Left hindlimb (tissue), 1 donor: ENCODE data around the gene FLYWCH1.
"Not testable (repeated sequence)": the region's sequence is repeated elsewhere in the genome, so short reads cannot be mapped to it uniquely, and the experiment has no call there.

ENCODE experiments used
- DNase-seq: peaks from one replicate; pipeline ENCODE4 v3.0.0-alpha.2; 2018

The FLYWCH1 gene

GRCh38 chr16:2899564-2900072, 12.1 kb upstream of the FLYWCH1 start:
- DNase-seq: no peak

- DNase-seq: no peak
Measured at GRCh38 chr16:2900526-2901075, 11.1 kb upstream of the FLYWCH1 start.

- DNase-seq: no peak
Measured at GRCh38 chr16:2902337-2903130, 9.2 kb upstream of the FLYWCH1 start.

DNA sequence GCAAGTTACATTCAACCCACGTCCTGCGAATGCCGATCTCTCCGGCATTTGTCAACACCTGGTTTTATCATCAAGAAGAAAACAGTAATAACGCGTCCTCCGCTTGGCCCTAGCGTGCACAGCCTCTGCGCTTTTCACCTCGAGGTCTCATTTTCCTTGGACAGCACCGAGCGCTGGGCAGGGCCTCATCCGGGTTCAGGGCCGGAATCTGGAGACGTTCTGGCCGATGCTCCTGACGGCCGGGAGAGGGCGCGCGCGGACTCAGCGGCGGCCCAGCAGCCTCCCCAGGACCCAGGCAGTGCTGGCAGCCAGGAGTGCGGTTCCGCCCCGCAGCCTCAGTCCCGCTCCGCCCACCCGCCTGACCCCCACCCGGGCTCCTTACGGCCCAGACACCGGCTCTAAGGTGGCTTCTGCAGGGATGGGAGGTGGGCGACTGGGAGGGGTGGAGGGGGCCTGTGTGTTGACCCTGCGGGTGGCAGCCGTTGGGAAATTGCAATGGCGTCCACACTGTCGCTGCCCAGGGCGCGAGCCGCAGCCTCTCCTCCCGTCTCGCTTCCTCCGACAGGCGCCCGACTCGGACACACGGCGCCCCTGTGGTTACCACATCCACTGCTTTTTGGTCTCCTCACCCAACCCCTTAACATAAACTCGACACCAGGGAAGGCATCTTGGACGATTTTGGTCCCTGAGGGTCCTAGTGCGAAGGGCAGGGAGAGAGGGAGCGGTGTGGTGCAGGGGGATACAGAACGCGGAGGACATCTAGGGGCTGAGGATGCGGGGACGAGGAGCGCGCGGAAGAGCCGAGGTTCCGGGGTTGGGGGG, 7.4 kb upstream of the FLYWCH1 start:
- peak; percentile 89 for DNase-seq

- no peak for DNase-seq
Measured at GRCh38 chr16:2904922-2905240, 6.8 kb upstream of the FLYWCH1 start.

DNA sequence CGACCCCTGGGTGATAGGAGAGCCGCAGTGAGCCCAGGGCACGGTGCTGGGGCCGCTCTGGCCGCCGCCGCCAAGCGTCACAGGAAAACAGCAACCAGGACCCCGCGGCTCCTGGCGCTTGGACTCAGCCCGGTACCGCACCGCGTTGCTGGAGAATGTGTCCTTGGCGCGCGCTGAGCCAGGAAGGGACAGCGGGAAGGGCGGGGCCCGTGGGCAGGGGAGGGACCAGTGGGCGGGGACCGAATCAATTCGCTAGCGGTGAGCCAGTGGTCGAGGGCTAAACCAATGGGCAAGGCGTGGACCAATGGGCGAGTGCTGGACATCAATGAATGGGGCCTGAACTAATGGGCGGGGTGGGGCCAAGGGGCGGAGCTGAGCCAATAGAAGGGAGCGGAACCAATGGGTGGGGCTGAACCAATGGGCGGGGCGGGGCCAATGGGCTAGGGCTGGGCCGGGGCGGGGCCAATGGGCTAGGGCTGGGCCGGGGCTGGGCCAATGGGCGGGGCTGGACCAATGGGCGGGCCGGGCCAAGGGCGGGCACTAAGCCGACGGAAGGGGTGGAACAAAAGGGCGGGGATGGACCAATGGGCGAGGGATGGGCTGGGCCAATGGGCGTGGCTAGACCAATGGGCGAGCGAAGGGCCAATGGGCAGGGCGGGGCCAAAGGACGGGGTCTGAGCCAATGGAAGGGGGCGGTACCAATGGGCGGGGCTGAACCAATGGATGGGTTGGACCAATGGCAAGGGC, 6.3 kb upstream of the FLYWCH1 start:
- peak; percentile 95 for DNase-seq

DNA sequence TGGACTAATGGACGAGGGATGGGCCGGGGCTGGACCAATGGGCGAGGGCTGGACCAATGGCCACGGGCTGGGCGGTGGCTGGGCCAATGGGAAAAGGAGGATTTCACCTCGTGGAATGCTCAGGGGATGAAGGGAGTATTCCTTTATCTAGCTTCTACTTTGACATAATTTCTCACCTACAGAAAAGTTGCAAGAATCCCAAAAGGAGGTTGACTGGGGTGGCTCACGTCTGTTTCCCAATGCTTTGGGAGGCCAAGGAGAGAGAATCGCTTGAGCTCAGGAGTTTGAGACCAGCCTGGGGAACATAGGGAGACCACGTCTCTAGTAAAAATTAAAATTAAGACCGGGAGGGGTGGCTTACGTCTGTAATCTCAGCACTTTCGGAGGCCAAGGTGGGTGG, 5.7 kb upstream of the FLYWCH1 start:
- DNase-seq: no peak

DNA sequence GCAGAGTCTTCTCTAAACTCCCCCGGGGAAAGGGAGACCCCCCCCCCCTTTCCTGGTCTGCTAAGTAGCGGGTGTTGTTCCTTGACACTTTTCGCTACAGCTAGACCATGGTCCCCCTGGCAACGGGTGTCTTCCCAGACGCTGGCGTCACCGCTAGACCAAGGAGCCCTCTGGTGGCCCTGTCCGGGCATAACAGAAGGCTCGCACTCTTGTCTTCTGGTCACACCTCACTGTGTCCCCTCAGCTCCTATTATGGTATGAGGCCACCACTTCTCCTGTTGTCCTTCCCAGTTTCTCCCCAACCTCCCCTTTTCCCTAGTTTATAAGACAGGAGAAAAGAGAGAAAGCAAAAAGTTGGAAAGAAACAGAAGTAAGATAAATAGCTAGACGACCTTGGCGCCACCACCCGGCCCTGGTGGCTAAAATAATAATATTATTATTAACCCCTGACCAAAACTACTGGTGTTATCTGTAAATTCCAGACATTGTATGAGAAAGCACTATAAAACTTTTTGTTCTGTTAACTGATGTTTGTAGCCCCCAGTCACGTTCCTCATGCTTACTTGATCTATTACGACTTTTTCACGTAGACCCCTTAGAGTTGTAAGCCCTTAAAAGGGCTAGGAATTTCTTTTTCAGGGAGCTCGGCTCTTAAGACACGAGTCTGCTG, 4.5 kb upstream of the FLYWCH1 start:
- not testable (repeated sequence) for DNase-seq

DNA sequence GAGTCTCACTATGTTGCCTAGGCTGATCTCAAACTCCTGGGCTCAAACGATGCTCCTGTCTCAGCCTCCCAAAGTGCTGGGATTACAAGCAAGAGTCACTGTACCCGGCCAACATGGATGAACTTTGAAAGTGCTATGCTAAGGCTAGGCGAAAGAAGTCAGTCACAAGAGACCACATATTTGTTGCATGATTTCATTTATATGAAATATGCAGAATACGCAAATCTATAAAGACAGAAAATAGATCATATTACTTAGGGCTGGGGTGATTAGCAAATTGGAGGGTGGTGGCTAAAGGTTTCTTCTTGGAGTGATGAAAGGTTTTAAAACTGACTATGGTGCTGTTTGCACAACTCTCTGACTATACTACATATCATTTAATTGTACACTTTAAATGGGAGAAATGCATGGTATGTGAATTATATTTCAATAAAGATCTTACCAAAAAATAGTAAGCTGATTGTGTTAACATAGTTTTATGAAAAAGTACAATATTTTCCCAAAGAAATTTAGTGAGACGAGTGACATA, 1.2 kb upstream of the FLYWCH1 start:
- no peak for DNase-seq

- DNase-seq: peak; percentile 61
Measured at GRCh38 chr16:2912330-2913199, 834 bp downstream of the FLYWCH1 start.

GRCh38 chr16:2913603-2914002, 1.9 kb downstream of the FLYWCH1 start:
- DNase-seq: no peak

- no peak for DNase-seq
Measured at GRCh38 chr16:2914233-2914632, 2.5 kb downstream of the FLYWCH1 start.

DNA sequence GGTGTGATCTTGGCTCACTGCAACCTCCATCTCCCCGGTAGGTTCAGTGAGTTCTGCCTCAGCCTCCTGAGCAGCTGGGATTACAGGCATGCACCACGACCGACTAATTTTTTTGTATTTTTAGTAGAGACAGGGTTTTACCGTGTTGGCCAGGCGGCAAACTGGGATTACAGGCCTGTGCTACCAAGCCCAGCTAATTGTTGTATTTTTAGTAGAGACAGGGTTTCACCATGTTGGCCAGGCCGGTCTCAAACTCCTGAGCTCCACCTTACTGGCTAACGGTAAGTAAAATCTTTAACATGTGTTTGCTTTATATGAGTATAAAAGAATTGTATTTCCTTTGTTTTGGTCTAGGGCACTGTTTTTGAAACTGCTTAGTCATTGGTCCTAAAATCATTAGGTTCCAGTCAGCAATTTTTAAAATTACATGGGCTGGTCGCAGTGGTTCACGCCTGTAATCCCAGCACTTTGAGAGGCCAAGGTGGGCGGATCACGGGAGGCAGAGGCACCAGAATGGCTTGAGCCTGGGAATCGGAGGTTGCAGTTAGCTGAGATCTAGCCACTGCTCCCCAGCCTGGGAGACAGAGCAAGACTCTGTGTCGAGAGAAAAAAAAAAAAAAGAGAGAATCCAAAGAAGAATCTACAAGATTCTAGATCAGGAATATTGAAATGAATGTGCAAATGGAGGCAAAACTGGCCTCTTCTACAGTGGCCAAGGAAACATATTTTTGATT, 3.6 kb downstream of the FLYWCH1 start:
- no peak for DNase-seq

DNA sequence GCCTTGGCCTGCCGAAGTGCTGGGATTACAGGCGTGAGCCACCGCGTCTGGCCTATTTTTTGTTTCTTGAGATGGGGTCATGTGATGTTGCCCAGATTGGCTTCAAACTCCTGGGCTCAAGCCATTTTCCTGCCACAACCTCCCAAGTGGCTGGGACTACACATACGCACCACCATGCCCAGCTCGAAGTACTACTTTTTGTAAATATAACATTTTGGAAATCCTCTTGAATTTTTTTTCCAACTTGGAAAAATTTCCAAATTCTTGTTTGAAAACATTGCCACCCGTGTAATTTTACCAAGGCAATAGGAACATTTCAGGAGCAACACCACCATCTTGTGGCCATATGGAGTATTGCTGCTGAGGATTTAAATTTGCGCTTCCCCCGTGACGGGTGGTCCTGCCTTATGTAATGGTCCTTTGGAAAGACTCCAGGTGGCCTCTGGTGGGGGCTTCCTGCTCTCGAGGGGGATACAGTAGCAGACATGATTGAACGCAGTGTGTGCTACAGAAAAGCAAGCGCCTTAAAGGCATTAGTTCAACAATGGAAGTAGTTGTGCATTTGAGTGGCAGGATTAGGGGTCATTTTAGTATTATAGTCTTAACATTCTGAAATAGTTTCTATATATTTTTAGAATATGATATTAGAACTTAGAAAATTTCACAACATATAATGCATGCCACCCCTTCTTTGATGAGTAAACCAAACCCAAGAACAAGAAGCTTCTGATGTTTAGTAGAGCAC, 8.0 kb downstream of the FLYWCH1 start:
- DNase-seq: peak; percentile 65

- DNase-seq: no peak
Measured at GRCh38 chr16:2923481-2923880, 11.8 kb downstream of the FLYWCH1 start.

DNA sequence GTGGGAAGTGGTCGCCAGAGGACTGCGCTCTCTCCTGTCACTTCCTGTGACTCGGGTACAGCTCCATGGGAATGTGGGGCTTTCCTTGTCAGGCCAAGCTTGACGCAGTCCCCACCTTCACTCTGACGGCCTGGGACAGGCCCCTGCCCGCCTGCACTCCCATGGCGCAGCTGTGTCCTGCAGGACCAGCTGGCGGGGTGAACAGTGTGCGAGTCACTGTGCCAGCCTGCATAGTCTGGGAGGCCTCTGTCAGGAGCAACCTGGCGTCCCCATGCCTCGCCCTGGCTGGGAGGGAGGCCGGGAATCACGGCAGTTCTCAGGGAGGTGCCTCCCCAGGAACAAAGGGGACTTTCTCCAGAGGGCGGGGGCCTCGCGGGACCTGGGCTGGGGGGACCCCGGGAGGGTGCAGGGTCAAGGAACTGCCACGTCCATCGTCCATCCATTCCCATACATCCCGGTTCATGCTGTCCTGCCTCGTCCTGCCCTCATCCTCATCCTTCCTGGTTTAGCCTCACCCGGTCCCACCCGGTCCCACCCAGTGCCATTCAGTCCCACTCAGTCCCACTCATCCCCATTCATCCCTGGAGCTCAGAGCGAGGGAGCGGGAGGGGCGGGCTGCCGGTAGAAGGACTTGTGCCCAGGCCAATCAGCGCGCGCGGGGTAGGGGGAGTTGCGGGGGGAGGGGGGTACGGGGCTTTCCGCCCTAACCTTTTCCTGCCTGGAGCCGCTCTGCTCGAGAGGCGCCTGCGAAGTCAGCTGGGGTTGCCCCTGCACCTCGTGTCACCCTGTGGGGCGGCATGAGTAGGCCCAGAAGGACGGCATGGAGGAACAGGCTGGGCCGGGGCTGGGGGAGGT, 13.4 kb downstream of the FLYWCH1 start:
- DNase-seq: no peak

DNA sequence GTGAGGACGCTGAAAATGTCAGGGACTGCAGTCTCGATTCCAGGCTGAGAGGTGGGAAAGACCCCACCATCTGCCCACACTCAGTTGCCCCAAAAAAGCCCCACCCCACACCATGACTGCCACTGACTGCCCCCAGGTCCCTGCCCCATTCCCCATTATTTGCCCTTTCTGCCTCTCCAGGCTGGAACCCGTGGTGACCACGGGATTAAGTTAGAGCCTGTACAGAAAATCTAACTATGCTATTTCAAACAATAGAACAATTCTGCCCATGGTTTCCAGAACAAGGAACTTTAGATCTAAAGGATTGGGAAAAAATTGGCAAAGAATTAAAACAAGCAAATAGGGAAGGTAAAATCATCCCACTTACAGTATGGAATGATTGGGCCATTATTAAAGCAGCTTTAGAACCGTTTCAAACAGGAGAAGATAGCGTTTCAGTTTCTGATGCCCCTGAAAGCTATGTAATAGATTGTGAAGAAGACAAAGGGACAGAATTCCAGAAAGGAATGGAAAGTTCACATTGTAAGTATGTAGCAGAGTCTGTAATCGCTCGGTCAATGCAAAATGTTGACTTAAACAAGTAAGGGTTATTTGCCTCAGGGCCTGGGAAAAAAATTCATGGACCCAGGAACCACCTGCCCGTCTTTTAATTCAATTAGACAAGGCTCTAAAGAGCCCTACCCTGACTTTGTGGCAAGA, 14.4 kb downstream of the FLYWCH1 start:
- no peak for DNase-seq

DNA sequence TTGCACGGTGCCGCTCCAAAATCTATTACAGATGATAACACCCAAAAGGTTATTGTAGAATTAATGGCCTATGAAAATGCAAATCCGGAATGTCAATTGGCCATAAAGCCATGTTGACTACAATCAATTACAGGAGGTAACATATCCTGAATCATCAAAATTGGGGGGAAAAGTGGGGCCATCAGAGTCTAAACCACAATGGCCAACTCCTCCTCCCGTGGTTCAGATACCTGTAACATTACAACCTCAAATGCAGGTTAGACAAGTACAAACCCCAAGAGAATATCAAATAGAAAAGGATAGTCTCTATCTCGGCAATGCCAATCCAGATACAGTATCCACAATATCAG, 14.9 kb downstream of the FLYWCH1 start:
- DNase-seq: no peak
